ENCODE results near the gene TUBB2B. TPM values are rescaled to one million over a fixed set of nuclear protein-coding genes. Genes with fewer than 3 reads are reported as not detected.

The TUBB2B gene
- polyA plus RNA-seq, 2 of the 4 experiments (the other 2 are of a cell fraction) = 10.8 to 18.0 TPM

DNA sequence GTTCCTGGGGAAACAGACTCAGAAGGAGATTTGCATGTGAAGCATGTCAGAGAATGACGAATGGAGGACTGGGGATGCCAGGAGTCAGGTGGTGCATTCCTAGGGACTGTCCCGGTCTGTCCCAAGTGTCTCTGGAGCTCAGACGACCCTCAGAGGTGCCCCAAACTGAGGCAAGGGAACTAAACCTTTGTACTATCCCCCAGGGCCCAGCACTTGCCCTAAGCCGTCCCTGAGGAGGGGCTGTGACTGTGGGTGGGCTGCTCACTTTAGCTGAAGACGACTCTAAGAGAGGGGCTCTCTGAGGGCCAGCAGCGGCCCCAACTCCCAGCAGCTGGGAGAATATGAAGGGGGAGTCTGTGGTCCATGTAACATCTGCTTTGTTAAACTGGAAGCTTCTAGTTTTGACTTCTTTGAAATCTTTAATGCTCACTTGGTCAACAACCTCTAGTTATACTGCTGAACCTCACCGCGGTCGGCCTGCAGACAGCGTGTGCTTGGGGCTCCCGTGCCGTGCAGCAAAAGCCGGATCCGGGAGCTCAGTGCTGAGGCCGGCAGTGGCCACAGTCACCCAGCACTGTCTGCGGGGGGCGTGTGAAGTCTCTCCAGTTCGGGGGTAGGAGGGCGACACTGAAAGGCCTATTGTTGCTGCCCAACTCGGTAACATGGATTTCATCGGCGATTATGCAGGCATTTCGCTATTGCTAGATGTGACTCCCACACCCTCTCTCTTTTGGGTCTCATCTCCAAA lies 34.2 kb downstream of the TUBB2B start:
- no peaks in the 10 kb centered on the region for H3K9me3 ChIP-seq
- H3K4me3 ChIP-seq = no peak overlapping the region
- peaks cover 17% of the 10 kb centered on the region for H3K4me1 ChIP-seq
- DNase-seq (ENCODE audit: low read depth in 1 of 2, low spot score in 1 of 2) (no peak), ATAC-seq (no peak), FAIRE-seq (no peak)
- POLR2A ChIA-PET = no interaction called here
- H3K27ac ChIP-seq = no peak overlapping the region
- CTCF ChIA-PET = interaction anchor here (0.7 to 1.4 kb wide), 2 partner anchors 19 to 22 kb away, joined by 3 to 4 read pairs; no protein-coding TSS in a partner anchor
- TF ChIP-seq GATA3 (IDR thresholded peaks at IDR 0.05; ENCODE audit: borderline replicate concordance) = no peak
- no peak for TF ChIP-seq FOSB (CRISPR knock-in tag; IDR thresholded peaks at IDR 0.05)
- no peak for TF ChIP-seq RCOR1 (IDR thresholded peaks at IDR 0.05; ENCODE audit: low read depth, low read length)
- TF ChIP-seq TP53 (CRISPR knock-in tag; IDR thresholded peaks at IDR 0.05) = no peak
- TF ChIP-seq KDM5A (IDR thresholded peaks at IDR 0.05) = no peak
- no peak for TF ChIP-seq MAX (IDR thresholded peaks at IDR 0.05)
- H3K4me2 ChIP-seq = no peak overlapping the region
- WGBS (ENCODE audit: missing lambda C conversion rate) = 84% methylated on average over 22 of the region's 23 CpGs

- Histone ChIP-seq H3K4me3 (no peak overlapping the region), H3K9me3 (no peaks in the 10 kb centered on the region), H3K4me1 (peaks cover 3% of the 10 kb centered on the region), H3K27ac (no peak overlapping the region), H3K4me2 (no peak overlapping the region)
- WGBS (ENCODE audit: missing lambda C conversion rate) = 75% methylated on average over 5 of the region's 5 CpGs
- ATAC-seq (no peak), DNase-seq (ENCODE audit: low read depth in 1 of 2, low spot score in 1 of 2) (no peak), FAIRE-seq (no peak)
- POLR2A ChIA-PET = no interaction called here
- TF ChIP-seq GATA3 (IDR thresholded peaks at IDR 0.05; ENCODE audit: borderline replicate concordance) (no peak), CTCF (IDR thresholded peaks at IDR 0.05) (no peak), HOXA7 (CRISPR knock-in tag; IDR thresholded peaks at IDR 0.05) (no peak), FOSB (CRISPR knock-in tag; IDR thresholded peaks at IDR 0.05) (no peak), HEYL (CRISPR knock-in tag; IDR thresholded peaks at IDR 0.05) (no peak), RAD21 (conservative IDR thresholded peaks at IDR 0.05 in 1 of 2, IDR thresholded peaks at IDR 0.05 in 1 of 2) (no peak), RFX5 (IDR thresholded peaks at IDR 0.05) (no peak), MAX (IDR thresholded peaks at IDR 0.05) (no peak), ESRRA (IDR thresholded peaks at IDR 0.05; ENCODE audit: borderline replicate concordance, low read length) (no peak), TP53 (CRISPR knock-in tag; IDR thresholded peaks at IDR 0.05) (no peak), HOXB5 (CRISPR knock-in tag; IDR thresholded peaks at IDR 0.05) (no peak), EHMT2 (IDR thresholded peaks at IDR 0.05; ENCODE audit: low read depth) (no peak), CBX2 (IDR thresholded peaks at IDR 0.05; ENCODE audit: borderline replicate concordance, low read depth) (no peak), MAZ (IDR thresholded peaks at IDR 0.05; ENCODE audit: borderline replicate concordance, low read depth, low read length) (no peak), REST (IDR thresholded peaks at IDR 0.05) (no peak), EP300 (IDR thresholded peaks at IDR 0.05) (no peak), EHF (CRISPR knock-in tag; IDR thresholded peaks at IDR 0.05) (no peak), POLR2A (IDR thresholded peaks at IDR 0.05; ENCODE audit: low read length) (no peak)
- TF ChIP-seq, protein P1, sequence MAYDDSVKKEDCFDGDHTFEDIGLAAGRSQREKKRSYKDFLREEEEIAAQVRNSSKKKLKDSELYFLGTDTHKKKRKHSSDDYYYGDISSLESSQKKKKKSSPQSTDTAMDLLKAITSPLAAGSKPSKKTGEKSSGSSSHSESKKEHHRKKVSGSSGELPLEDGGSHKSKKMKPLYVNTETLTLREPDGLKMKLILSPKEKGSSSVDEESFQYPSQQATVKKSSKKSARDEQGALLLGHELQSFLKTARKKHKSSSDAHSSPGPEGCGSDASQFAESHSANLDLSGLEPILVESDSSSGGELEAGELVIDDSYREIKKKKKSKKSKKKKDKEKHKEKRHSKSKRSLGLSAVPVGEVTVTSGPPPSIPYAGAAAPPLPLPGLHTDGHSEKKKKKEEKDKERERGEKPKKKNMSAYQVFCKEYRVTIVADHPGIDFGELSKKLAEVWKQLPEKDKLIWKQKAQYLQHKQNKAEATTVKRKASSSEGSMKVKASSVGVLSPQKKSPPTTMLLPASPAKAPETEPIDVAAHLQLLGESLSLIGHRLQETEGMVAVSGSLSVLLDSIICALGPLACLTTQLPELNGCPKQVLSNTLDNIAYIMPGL (CRISPR knock-in tag; IDR thresholded peaks at IDR 0.05; ENCODE audit: borderline replicate concordance) = no peak
- TF ChIP-seq, protein P2, sequence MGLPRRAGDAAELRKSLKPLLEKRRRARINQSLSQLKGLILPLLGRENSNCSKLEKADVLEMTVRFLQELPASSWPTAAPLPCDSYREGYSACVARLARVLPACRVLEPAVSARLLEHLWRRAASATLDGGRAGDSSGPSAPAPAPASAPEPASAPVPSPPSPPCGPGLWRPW (IDR thresholded peaks at IDR 0.05) = no peak
- CTCF ChIA-PET = interaction anchor here (0.6 kb wide), 2 partner anchors 66 to 109 kb away, joined by 3 read pairs; no protein-coding TSS in a partner anchor
Observed at GRCh38 chr6:3190779-3191178, 36.7 kb downstream of the TUBB2B start.

Measured in A549 (cell line).